Gastrocnemius medialis (tissue), 4 donors: ENCODE data around the gene APP.

Experiments used
- CTCF ChIP-seq, 5 experiments: fragments of 450-650 bp in 3 of 5; fragments of 200-600 bp in 2 of 5; sonication (generic) in 2 of 5; IDR thresholded peaks in 4 of 5; conservative IDR thresholded peaks in 1 of 5; 1 replicate in 4 of 5; 2 replicates in 1 of 5; pipeline ENCODE4 v1.5.1; 2016 to 2019; ENCODE audit warnings: antibody characterized with exemption in 5 of 5, mild to moderate bottlenecking in 3 of 5, moderate library complexity in 3 of 5
- POLR2A ChIP-seq, 2 donors: fragments of 450-650 bp; IDR thresholded peaks; one replicate each; pipeline ENCODE4 v1.6.1; 2017; ENCODE audit warnings: antibody characterized with exemption in 2 of 2, mild to moderate bottlenecking in 2 of 2, moderate library complexity in 2 of 2

GRCh38 chr21:26120828-26121227, 49.7 kb downstream of the APP start:
- TF ChIP-seq POLR2A (IDR thresholded peaks at IDR 0.05) (no peak), CTCF (IDR thresholded peaks at IDR 0.05 in 4 of 5, conservative IDR thresholded peaks at IDR 0.05 in 1 of 5) (no peak)
